Neural cell (in vitro differentiated cells): ENCODE data around the gene SSX2IP. TPM values are rescaled to one million over a fixed set of nuclear protein-coding genes. Genes with fewer than 3 reads are reported as not detected.

ENCODE experiments used
- H2AFZ ChIP-seq: fragments of 200-600, 300-800 bp; sonication (generic), shearing (Covaris generic); 2 replicates; pipeline ENCODE4 v1.6.0; 2014; ENCODE audit warnings: low read depth, mild to moderate bottlenecking, antibody characterized with exemption, low read length, moderate library complexity
- H3F3A ChIP-seq: fragments of 200-600 bp; shearing (Covaris generic); 2 replicates; pipeline ENCODE4 v1.6.1; 2016; ENCODE audit warnings: mild to moderate bottlenecking, moderate library complexity, mixed read lengths, antibody characterized with exemption, low read length; ENCODE audit not compliant: insufficient read depth, poor library complexity, severe bottlenecking
- H3K27ac ChIP-seq: fragments of 200-600, 300-800 bp; sonication (generic), shearing (Covaris generic); 2 replicates; pipeline ENCODE4 v1.5.1; 2014; ENCODE audit warnings: mild to moderate bottlenecking, low read length, moderate library complexity
- H3K27me3 ChIP-seq: fragments of 300-800, 200-600 bp; sonication (generic), shearing (Covaris generic); 2 replicates; pipeline ENCODE4 v1.6.0; 2014; ENCODE audit warnings: mild to moderate bottlenecking, low read depth, low read length, moderate library complexity; ENCODE audit not compliant: insufficient read depth
- H3K36me3 ChIP-seq: fragments of 300-800, 200-600 bp; sonication (generic), shearing (Covaris generic); 2 replicates; pipeline ENCODE4 v1.5.1; 2014; ENCODE audit warnings: mild to moderate bottlenecking, antibody characterized with exemption, low read length, moderate library complexity; ENCODE audit not compliant: insufficient read depth
- H3K4me2 ChIP-seq: fragments of 300-800, 200-600 bp; sonication (generic), shearing (Covaris generic); 2 replicates; pipeline ENCODE4 v1.6.0; 2014; ENCODE audit warnings: mild to moderate bottlenecking, low read length
- H3K4me3 ChIP-seq: fragments of 300-800, 200-600 bp; sonication (generic), shearing (Covaris generic); 2 replicates; pipeline ENCODE4 v1.5.1; 2014; ENCODE audit warnings: mild to moderate bottlenecking, low read length, moderate library complexity
- H3K79me2 ChIP-seq: fragments of 200-600 bp; shearing (Covaris generic); replicated peaks from 2 replicates; pipeline ENCODE4 v1.6.0; 2014; ENCODE audit warnings: mild to moderate bottlenecking, low read length, moderate library complexity; ENCODE audit not compliant: insufficient read depth
- H3K9ac ChIP-seq: fragments of 300-800, 200-600 bp; sonication (generic), shearing (Covaris generic); 2 replicates; pipeline ENCODE4 v1.6.1; 2016; ENCODE audit warnings: mild to moderate bottlenecking, low read length, mixed read lengths
- H3K9me2 ChIP-seq: fragments of 200-600 bp; shearing (Covaris generic); 2 replicates; pipeline ENCODE4 v1.6.1; 2016; ENCODE audit warnings: mild to moderate bottlenecking, low read length, mixed read lengths; ENCODE audit not compliant: insufficient read depth
- H3K9me3 ChIP-seq: fragments of 200-600, 300-800 bp; sonication (generic), shearing (Covaris generic); 2 replicates; pipeline ENCODE4 v1.6.1; 2016; ENCODE audit warnings: mild to moderate bottlenecking, mixed run types, low read length, moderate library complexity, mixed read lengths
- H4K20me1 ChIP-seq: fragments of 200-600 bp; shearing (Covaris generic); 2 replicates; pipeline ENCODE4 v1.6.1; 2016; ENCODE audit warnings: mild to moderate bottlenecking, mixed run types; ENCODE audit not compliant: insufficient read depth
- EP300 ChIP-seq: fragments of 450-650 bp; conservative IDR thresholded peaks from 2 replicates; pipeline ENCODE4 v1.6.1; 2014; ENCODE audit warnings: antibody characterized with exemption, mild to moderate bottlenecking, moderate library complexity; ENCODE audit not compliant: poor library complexity, severe bottlenecking
- EZH2 ChIP-seq: fragments of 200-600, 300-800 bp; shearing (Covaris generic), sonication (generic); IDR thresholded peaks from 2 replicates; pipeline ENCODE4 v1.6.1; 2014; ENCODE audit warnings: antibody characterized with exemption, low read length, borderline replicate concordance, mild to moderate bottlenecking; ENCODE audit not compliant: insufficient read depth, poor library complexity, severe bottlenecking
- MXI1 ChIP-seq: fragments of 450-650 bp; conservative IDR thresholded peaks from 2 replicates; pipeline ENCODE4 v1.6.1; 2014; ENCODE audit warnings: antibody characterized with exemption, mild to moderate bottlenecking; ENCODE audit not compliant: poor library complexity, severe bottlenecking
- POLR2AphosphoS5 ChIP-seq: IDR thresholded peaks from 2 replicates; pipeline ENCODE4 v1.6.1; 2012
- RAD21 ChIP-seq: fragments of 450-650 bp; conservative IDR thresholded peaks from 2 replicates; pipeline ENCODE4 v1.6.1; 2014; ENCODE audit warnings: antibody characterized with exemption, mild to moderate bottlenecking, moderate library complexity
- SMC3 ChIP-seq: fragments of 450-650 bp; conservative IDR thresholded peaks from 2 replicates; pipeline ENCODE4 v1.6.1; 2014; ENCODE audit warnings: antibody characterized with exemption, mild to moderate bottlenecking, moderate library complexity; ENCODE audit not compliant: poor library complexity
- TAF1 ChIP-seq: IDR thresholded peaks from 2 replicates; pipeline ENCODE4 v1.6.1; 2012; ENCODE audit warnings: low read depth
- polyA plus RNA-seq: library from polyadenylated mRNA; depleted of rRNA; stranded (reverse); fragments of >200 nt; gene quantifications from 2 replicates; pipeline ENCODE4 v1.2.3, GENCODE V29; 2014
- TF ChIP-seq, protein P1 (sequence below): IDR thresholded peaks from 2 replicates; pipeline ENCODE4 v1.6.1; 2012; ENCODE audit warnings: borderline replicate concordance
- TF ChIP-seq, protein P2 (sequence below): fragments of 450-650 bp; IDR thresholded peaks from 2 replicates; pipeline ENCODE4 v1.5.1; 2014; ENCODE audit warnings: antibody characterized with exemption, mild to moderate bottlenecking, moderate library complexity; ENCODE audit not compliant: poor library complexity, severe bottlenecking

The SSX2IP gene
- polyA plus RNA-seq, 1 donor from 2014 or later = 21.7 TPM

DNA sequence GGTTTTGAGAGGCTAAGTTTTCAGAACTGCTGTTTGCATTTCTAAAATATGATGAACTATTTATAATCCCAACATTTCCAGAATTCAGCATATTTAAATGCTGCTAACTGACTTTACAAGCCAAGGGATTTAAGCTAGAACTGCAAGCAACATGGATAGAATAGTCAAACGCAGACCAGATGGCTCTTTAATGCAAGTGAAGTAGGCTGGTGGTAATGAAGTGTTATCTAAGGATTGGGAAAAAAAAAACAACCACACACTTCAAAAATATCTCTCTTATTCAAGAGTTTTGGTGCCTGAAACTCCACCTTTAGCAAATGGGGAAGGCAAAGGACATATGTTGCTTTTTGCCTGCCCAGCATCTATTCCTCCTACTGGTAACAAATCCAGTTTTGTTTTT is 20.9 kb upstream of the SSX2IP start:
- no peak overlapping the region for H3K4me2 ChIP-seq

GRCh38 chr1:84709131-84709530 is 18.9 kb upstream of the SSX2IP start:
- TF ChIP-seq, protein P1, sequence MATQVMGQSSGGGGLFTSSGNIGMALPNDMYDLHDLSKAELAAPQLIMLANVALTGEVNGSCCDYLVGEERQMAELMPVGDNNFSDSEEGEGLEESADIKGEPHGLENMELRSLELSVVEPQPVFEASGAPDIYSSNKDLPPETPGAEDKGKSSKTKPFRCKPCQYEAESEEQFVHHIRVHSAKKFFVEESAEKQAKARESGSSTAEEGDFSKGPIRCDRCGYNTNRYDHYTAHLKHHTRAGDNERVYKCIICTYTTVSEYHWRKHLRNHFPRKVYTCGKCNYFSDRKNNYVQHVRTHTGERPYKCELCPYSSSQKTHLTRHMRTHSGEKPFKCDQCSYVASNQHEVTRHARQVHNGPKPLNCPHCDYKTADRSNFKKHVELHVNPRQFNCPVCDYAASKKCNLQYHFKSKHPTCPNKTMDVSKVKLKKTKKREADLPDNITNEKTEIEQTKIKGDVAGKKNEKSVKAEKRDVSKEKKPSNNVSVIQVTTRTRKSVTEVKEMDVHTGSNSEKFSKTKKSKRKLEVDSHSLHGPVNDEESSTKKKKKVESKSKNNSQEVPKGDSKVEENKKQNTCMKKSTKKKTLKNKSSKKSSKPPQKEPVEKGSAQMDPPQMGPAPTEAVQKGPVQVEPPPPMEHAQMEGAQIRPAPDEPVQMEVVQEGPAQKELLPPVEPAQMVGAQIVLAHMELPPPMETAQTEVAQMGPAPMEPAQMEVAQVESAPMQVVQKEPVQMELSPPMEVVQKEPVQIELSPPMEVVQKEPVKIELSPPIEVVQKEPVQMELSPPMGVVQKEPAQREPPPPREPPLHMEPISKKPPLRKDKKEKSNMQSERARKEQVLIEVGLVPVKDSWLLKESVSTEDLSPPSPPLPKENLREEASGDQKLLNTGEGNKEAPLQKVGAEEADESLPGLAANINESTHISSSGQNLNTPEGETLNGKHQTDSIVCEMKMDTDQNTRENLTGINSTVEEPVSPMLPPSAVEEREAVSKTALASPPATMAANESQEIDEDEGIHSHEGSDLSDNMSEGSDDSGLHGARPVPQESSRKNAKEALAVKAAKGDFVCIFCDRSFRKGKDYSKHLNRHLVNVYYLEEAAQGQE = no peak
- no peak for TF ChIP-seq SMC3
- TF ChIP-seq, protein P2, sequence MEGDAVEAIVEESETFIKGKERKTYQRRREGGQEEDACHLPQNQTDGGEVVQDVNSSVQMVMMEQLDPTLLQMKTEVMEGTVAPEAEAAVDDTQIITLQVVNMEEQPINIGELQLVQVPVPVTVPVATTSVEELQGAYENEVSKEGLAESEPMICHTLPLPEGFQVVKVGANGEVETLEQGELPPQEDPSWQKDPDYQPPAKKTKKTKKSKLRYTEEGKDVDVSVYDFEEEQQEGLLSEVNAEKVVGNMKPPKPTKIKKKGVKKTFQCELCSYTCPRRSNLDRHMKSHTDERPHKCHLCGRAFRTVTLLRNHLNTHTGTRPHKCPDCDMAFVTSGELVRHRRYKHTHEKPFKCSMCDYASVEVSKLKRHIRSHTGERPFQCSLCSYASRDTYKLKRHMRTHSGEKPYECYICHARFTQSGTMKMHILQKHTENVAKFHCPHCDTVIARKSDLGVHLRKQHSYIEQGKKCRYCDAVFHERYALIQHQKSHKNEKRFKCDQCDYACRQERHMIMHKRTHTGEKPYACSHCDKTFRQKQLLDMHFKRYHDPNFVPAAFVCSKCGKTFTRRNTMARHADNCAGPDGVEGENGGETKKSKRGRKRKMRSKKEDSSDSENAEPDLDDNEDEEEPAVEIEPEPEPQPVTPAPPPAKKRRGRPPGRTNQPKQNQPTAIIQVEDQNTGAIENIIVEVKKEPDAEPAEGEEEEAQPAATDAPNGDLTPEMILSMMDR = no peak
- no peak for TF ChIP-seq POLR2AphosphoS5
- no peak for TF ChIP-seq TAF1
- TF ChIP-seq EZH2 = no peak
- TF ChIP-seq RAD21 = no peak
- TF ChIP-seq MXI1 = no peak
- TF ChIP-seq EP300 = no peak
- H3K4me3 ChIP-seq = no peak overlapping the region

More for the DNA sequence above, 20.9 kb upstream of the SSX2IP start:
- Histone ChIP-seq H3K79me2 (no peaks in the 10 kb centered on the region), H3K9me2 (no peaks in the 10 kb centered on the region), H3F3A (no peaks in the 10 kb centered on the region), H4K20me1 (no peaks in the 10 kb centered on the region), H2AFZ (no peak overlapping the region), H3K27me3 (no peaks in the 10 kb centered on the region), H3K9ac (no peak overlapping the region), H3K9me3 (no peaks in the 10 kb centered on the region), H3K27ac (no peak overlapping the region), H3K4me3 (no peak overlapping the region), H3K36me3 (no peaks in the 10 kb centered on the region)
- TF ChIP-seq, protein P1 = no peak
- TF ChIP-seq EP300 (no peak), MXI1 (no peak), TAF1 (no peak), SMC3 (no peak), POLR2AphosphoS5 (no peak), EZH2 (no peak), RAD21 (no peak)
- TF ChIP-seq, protein P2 = no peak

More at GRCh38 chr1:84709131-84709530, 18.9 kb upstream of the SSX2IP start:
- no peak overlapping the region for H3K27ac ChIP-seq
- H3K9ac ChIP-seq = no peak overlapping the region
- H3K79me2 ChIP-seq = no peaks in the 10 kb centered on the region
- H3F3A ChIP-seq = no peaks in the 10 kb centered on the region
- H3K27me3 ChIP-seq = no peaks in the 10 kb centered on the region
- no peak overlapping the region for H3K4me2 ChIP-seq
- H3K9me3 ChIP-seq = no peaks in the 10 kb centered on the region
- H3K9me2 ChIP-seq = no peaks in the 10 kb centered on the region
- no peak overlapping the region for H2AFZ ChIP-seq
- H4K20me1 ChIP-seq = no peaks in the 10 kb centered on the region
- H3K36me3 ChIP-seq = no peaks in the 10 kb centered on the region
